ENCODE data around the gene SAMD4A. TPM values are rescaled to one million over a fixed set of nuclear protein-coding genes. Genes with fewer than 3 reads are reported as not detected.

SAMD4A gene
- total RNA-seq, 2 experiments from 2014 or later, result 0.06 to 1.0 TPM

GRCh38 chr14:54838931-54839512, 272.1 kb downstream of the SAMD4A start:
- ChIA-PET CTCF (ENCODE audit: unreplicated experiment) (no interaction called here), POLR2A (interaction anchor here (0.6 kb wide), 1 partner anchor 217 kb away, joined by 4 read pairs; no protein-coding TSS in a partner anchor)
- no TSS peak for BruUV-seq (replicated peaks)
- no peaks in the 10 kb centered on the region for H3K36me3 ChIP-seq (ENCODE audit: insufficient read depth, low read length)
- H3K4me1 ChIP-seq (ENCODE audit: insufficient read depth, low read length, poor library complexity, severe bottlenecking), result no peaks in the 10 kb centered on the region
- no peaks in the 10 kb centered on the region for H3K9me3 ChIP-seq (ENCODE audit: low read length)
- no peak overlapping the region for H3K4me3 ChIP-seq (ENCODE audit: low read depth, low read length, poor library complexity, severe bottlenecking)
- DNase-seq (ENCODE audit: low spot score), result no peak
- H3K27ac ChIP-seq (ENCODE audit: low read depth, low read length, poor library complexity, severe bottlenecking), result no peak overlapping the region
- no peak overlapping the region for H2AFZ ChIP-seq (ENCODE audit: low read length)
- TF ChIP-seq EZH2phosphoT487 (IDR thresholded peaks at IDR 0.05; ENCODE audit: borderline replicate concordance, low read depth, low read length) (no peak), CTCF (conservative IDR thresholded peaks at IDR 0.05; ENCODE audit: low read length) (no peak)
- intact Hi-C loops (cut with micrococcal nuclease; ENCODE audit: unreplicated experiment), result no loop called here
- H3K9me2 ChIP-seq (ENCODE audit: insufficient read depth, low read length), result no peaks in the 10 kb centered on the region
- H3K4me2 ChIP-seq (ENCODE audit: low read length), result no peak overlapping the region
- no peaks in the 10 kb centered on the region for H4K20me1 ChIP-seq (ENCODE audit: insufficient read depth, low read length)
- H3K79me2 ChIP-seq (ENCODE audit: insufficient read depth, low read depth, low read length), result no peaks in the 10 kb centered on the region

- POLR2A ChIA-PET, result interaction anchor here (0.5 to 0.6 kb wide), 2 partner anchors 11 to 218 kb away, joined by 3 to 4 read pairs; no protein-coding TSS in a partner anchor
- Histone ChIP-seq H2AFZ (ENCODE audit: low read length) (no peak overlapping the region), H3K4me2 (ENCODE audit: low read length) (no peak overlapping the region), H3K79me2 (ENCODE audit: insufficient read depth, low read depth, low read length) (no peaks in the 10 kb centered on the region), H3K4me1 (ENCODE audit: insufficient read depth, low read length, poor library complexity, severe bottlenecking) (no peaks in the 10 kb centered on the region), H3K36me3 (ENCODE audit: insufficient read depth, low read length) (no peaks in the 10 kb centered on the region), H4K20me1 (ENCODE audit: insufficient read depth, low read length) (no peaks in the 10 kb centered on the region), H3K27ac (ENCODE audit: low read depth, low read length, poor library complexity, severe bottlenecking) (no peak overlapping the region), H3K9me3 (ENCODE audit: low read length) (no peaks in the 10 kb centered on the region), H3K4me3 (ENCODE audit: low read depth, low read length, poor library complexity, severe bottlenecking) (no peak overlapping the region), H3K9me2 (ENCODE audit: insufficient read depth, low read length) (no peaks in the 10 kb centered on the region)
- intact Hi-C loops (cut with micrococcal nuclease; ENCODE audit: unreplicated experiment), result no loop called here
- no peak for TF ChIP-seq EZH2phosphoT487 (IDR thresholded peaks at IDR 0.05; ENCODE audit: borderline replicate concordance, low read depth, low read length)
- no peak for TF ChIP-seq CTCF (conservative IDR thresholded peaks at IDR 0.05; ENCODE audit: low read length)
- DNase-seq (ENCODE audit: low spot score), result no peak
- CTCF ChIA-PET (ENCODE audit: unreplicated experiment), result no interaction called here
- BruUV-seq (replicated peaks), result no TSS peak
Observed at GRCh38 chr14:54839701-54840119, 272.8 kb downstream of the SAMD4A start.

- no peak for DNase-seq (ENCODE audit: low spot score)
- H3K36me3 ChIP-seq (ENCODE audit: insufficient read depth, low read length), result no peaks in the 10 kb centered on the region
- no peak overlapping the region for H2AFZ ChIP-seq (ENCODE audit: low read length)
- no peak overlapping the region for H3K4me3 ChIP-seq (ENCODE audit: low read depth, low read length, poor library complexity, severe bottlenecking)
- H3K4me1 ChIP-seq (ENCODE audit: insufficient read depth, low read length, poor library complexity, severe bottlenecking), result no peaks in the 10 kb centered on the region
- H3K9me2 ChIP-seq (ENCODE audit: insufficient read depth, low read length), result no peaks in the 10 kb centered on the region
- CTCF ChIA-PET (ENCODE audit: unreplicated experiment), result no interaction called here
- TF ChIP-seq CTCF (conservative IDR thresholded peaks at IDR 0.05; ENCODE audit: low read length) (no peak), EZH2phosphoT487 (IDR thresholded peaks at IDR 0.05; ENCODE audit: borderline replicate concordance, low read depth, low read length) (no peak)
- no peaks in the 10 kb centered on the region for H4K20me1 ChIP-seq (ENCODE audit: insufficient read depth, low read length)
- H3K9me3 ChIP-seq (ENCODE audit: low read length), result no peaks in the 10 kb centered on the region
- no TSS peak for BruUV-seq (replicated peaks)
- H3K79me2 ChIP-seq (ENCODE audit: insufficient read depth, low read depth, low read length), result no peaks in the 10 kb centered on the region
- H3K4me2 ChIP-seq (ENCODE audit: low read length), result no peak overlapping the region
- POLR2A ChIA-PET, result interaction anchor here (0.5 kb wide), 1 partner anchor 11 kb away, joined by 3 read pairs; no protein-coding TSS in a partner anchor
- no peak overlapping the region for H3K27ac ChIP-seq (ENCODE audit: low read depth, low read length, poor library complexity, severe bottlenecking)
- intact Hi-C loops (cut with micrococcal nuclease; ENCODE audit: unreplicated experiment), result no loop called here
Observed at GRCh38 chr14:54840336-54840735, 273.4 kb downstream of the SAMD4A start.
